Measurements from ENCODE around the gene TBC1D22A. TPM values are rescaled to one million over a fixed set of nuclear protein-coding genes. Genes with fewer than 3 reads are reported as not detected.

The TBC1D22A gene
- total RNA-seq, 4 donors from 2014 or later, result 10.8 to 32.2 (median 22.3) TPM

GRCh38 chr22:46918197-46918596 is 155.7 kb downstream of the TBC1D22A start:
- TF ChIP-seq, protein P1, sequence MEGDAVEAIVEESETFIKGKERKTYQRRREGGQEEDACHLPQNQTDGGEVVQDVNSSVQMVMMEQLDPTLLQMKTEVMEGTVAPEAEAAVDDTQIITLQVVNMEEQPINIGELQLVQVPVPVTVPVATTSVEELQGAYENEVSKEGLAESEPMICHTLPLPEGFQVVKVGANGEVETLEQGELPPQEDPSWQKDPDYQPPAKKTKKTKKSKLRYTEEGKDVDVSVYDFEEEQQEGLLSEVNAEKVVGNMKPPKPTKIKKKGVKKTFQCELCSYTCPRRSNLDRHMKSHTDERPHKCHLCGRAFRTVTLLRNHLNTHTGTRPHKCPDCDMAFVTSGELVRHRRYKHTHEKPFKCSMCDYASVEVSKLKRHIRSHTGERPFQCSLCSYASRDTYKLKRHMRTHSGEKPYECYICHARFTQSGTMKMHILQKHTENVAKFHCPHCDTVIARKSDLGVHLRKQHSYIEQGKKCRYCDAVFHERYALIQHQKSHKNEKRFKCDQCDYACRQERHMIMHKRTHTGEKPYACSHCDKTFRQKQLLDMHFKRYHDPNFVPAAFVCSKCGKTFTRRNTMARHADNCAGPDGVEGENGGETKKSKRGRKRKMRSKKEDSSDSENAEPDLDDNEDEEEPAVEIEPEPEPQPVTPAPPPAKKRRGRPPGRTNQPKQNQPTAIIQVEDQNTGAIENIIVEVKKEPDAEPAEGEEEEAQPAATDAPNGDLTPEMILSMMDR (IDR thresholded peaks at IDR 0.05; ENCODE audit: low read depth), result no peak

- TF ChIP-seq, protein P1 (IDR thresholded peaks at IDR 0.05; ENCODE audit: low read depth), result no peak
These were observed 159.6 kb downstream of the TBC1D22A start for GRCh38 chr22:46922037-46922436.

GRCh38 chr22:46923394-46923793 is 160.9 kb downstream of the TBC1D22A start:
- TF ChIP-seq, protein P1 (IDR thresholded peaks at IDR 0.05; ENCODE audit: low read depth), result no peak

DNA sequence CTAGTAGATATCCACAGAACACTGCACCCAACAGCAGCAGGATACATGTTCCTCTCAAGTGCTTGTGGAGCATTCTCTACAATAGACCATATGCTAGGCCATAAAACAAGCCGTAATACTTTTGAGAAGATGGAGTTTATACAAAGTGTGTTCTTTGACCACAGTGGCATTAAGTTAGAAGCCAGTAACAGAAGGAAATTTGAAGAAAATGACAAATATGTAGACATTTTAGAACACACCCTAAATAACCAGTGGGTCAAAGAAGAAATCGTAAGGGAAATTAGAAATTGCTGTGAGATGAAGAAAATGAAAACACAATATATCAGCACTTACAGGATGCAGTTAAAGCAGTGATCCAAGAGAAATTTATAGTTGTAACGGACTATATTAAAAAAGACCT is 163.4 kb downstream of the TBC1D22A start:
- TF ChIP-seq, protein P1 (IDR thresholded peaks at IDR 0.05; ENCODE audit: low read depth), result no peak

DNA sequence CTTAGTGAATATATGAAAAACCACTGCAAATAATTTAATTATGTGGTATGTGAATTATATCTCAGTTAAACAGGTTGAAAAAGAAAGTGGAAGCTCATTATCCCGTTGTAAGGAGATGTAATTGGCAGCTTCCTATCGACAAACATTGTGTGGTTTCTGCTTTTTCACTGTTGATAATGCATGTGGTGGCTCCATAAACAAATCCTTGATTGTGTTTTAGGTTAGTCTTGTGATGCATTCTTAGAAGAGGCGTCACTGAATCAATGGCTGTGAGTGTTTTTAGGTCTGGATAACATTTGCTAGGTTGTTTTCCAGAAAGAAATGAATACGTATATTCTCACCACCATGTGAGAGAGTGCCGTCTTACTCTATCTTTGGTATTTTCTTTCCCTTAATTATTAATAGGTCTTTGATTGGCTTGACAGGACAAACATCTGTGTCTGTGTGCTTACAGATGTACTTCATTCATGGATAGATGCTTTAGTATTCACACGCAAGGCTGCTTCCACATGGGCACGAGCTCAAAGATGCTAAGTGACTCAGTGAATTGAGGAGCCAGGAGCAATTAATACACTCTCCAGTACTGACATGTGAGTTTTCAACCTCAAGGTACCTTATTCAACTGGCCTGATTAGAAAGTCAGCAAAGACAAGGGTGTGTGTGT is 166.7 kb downstream of the TBC1D22A start:
- TF ChIP-seq, protein P1 (IDR thresholded peaks at IDR 0.05; ENCODE audit: low read depth), result no peak

DNA sequence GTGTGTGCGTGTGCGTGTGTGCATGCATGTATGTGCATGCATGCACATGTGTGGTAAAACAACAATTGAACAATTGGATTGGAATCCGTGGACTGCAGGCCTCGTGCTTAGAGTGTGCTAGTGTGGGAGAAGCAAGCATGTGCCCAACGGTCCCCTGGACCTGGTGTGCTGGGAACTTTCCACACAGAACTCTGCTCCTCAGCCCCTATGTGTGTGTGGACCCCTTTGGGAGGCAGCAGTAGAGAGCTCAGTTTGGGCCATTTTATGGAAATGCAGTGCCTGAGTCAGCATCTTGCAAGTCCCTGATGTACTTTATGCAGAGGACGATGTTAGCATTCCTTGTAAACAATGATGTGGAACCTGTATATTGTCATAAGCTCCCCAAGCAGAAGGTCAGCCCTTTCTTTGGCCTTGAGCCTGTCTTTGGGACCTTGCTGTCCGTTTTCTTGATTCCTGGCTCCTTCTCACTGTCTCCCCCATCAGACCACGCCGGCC is 167.3 kb downstream of the TBC1D22A start:
- TF ChIP-seq, protein P1 (IDR thresholded peaks at IDR 0.05; ENCODE audit: low read depth), result no peak

GRCh38 chr22:46931414-46931813 is 169.0 kb downstream of the TBC1D22A start:
- TF ChIP-seq, protein P1 (IDR thresholded peaks at IDR 0.05; ENCODE audit: low read depth), result no peak
